Liver (tissue), 3 donors: ENCODE results near the gene SIMC1.
"Not testable (repeated sequence)": the region's sequence is repeated elsewhere in the genome, so short reads cannot be mapped to it uniquely, and the experiment has no call there.

Source experiments
- EGR1 ChIP-seq, 2 donors: IDR thresholded peaks; 2 replicates each; pipeline ENCODE4 v1.6.1; 2016 to 2018; ENCODE audit warnings: antibody characterized with exemption in 2 of 2, low read depth in 2 of 2
- JUND ChIP-seq, 2 donors: IDR thresholded peaks; 2 replicates each; pipeline ENCODE4 v1.6.1; 2016; ENCODE audit warnings: antibody characterized with exemption in 2 of 2
- NR2F2 ChIP-seq: IDR thresholded peaks from 2 replicates; pipeline ENCODE4 v1.6.1; 2016; ENCODE audit warnings: antibody characterized with exemption
- RAD21 ChIP-seq, 2 donors: IDR thresholded peaks; 2 replicates each; pipeline ENCODE4 v1.6.1; 2016; ENCODE audit warnings: antibody characterized with exemption in 2 of 2, mild to moderate bottlenecking in 2 of 2
- RXRA ChIP-seq, 2 donors: IDR thresholded peaks; 2 replicates each; pipeline ENCODE4 v1.6.1; 2017 to 2018; ENCODE audit warnings: antibody characterized with exemption in 2 of 2, mild to moderate bottlenecking in 1 of 2
- YY1 ChIP-seq: IDR thresholded peaks from 2 replicates; pipeline ENCODE4 v1.6.1; 2016; ENCODE audit warnings: antibody characterized with exemption, mild to moderate bottlenecking
- TF ChIP-seq, protein P1 (sequence below): fragments of 150-350 bp; IDR thresholded peaks from 2 replicates; pipeline ENCODE4 v1.5.1; 2017; ENCODE audit warnings: improper control_type of control experiment, low read depth, low read length; ENCODE audit not compliant: missing input control
- TF ChIP-seq, protein P2 (sequence below): IDR thresholded peaks from 2 replicates; pipeline ENCODE4 v1.6.1; 2016; ENCODE audit warnings: antibody characterized with exemption
- TF ChIP-seq, protein P3 (sequence below): IDR thresholded peaks from 2 replicates; pipeline ENCODE4 v1.6.1; 2016; ENCODE audit warnings: antibody characterized with exemption
- TF ChIP-seq, protein P4 (sequence below): IDR thresholded peaks from 2 replicates; pipeline ENCODE4 v1.6.1; 2016; ENCODE audit warnings: antibody characterized with exemption, mild to moderate bottlenecking
- donor health status: healthy.
- donor health status: healthy.

DNA sequence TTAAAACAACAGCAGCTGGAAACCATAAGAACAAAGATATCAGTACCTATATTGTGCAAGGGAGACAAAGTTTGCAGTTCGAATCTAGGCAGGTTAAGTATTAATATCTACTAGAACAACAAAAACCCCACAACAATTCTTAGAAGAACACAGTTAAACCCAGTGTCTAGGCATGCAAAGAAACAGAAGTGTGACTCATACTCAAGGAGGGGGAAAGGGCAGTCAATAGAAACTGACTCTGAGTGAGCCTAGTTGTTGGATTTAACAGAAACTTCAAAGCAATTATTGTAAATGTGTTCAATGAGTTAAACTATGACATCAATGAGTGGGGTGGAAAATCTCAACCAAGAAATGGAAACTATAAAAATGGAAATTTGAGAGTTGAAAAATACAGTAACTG is 28.2 kb downstream of the SIMC1 start:
- TF ChIP-seq, protein P1, sequence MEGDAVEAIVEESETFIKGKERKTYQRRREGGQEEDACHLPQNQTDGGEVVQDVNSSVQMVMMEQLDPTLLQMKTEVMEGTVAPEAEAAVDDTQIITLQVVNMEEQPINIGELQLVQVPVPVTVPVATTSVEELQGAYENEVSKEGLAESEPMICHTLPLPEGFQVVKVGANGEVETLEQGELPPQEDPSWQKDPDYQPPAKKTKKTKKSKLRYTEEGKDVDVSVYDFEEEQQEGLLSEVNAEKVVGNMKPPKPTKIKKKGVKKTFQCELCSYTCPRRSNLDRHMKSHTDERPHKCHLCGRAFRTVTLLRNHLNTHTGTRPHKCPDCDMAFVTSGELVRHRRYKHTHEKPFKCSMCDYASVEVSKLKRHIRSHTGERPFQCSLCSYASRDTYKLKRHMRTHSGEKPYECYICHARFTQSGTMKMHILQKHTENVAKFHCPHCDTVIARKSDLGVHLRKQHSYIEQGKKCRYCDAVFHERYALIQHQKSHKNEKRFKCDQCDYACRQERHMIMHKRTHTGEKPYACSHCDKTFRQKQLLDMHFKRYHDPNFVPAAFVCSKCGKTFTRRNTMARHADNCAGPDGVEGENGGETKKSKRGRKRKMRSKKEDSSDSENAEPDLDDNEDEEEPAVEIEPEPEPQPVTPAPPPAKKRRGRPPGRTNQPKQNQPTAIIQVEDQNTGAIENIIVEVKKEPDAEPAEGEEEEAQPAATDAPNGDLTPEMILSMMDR = not testable (repeated sequence)
- TF ChIP-seq, protein P2, sequence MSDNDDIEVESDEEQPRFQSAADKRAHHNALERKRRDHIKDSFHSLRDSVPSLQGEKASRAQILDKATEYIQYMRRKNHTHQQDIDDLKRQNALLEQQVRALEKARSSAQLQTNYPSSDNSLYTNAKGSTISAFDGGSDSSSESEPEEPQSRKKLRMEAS = not testable (repeated sequence)
- TF ChIP-seq RAD21 (IDR thresholded peaks at IDR 0.05); YY1; RXRA (IDR thresholded peaks at IDR 0.05); EGR1 (IDR thresholded peaks at IDR 0.05; ENCODE audit: low read depth in 2 of 2); NR2F2; JUND (IDR thresholded peaks at IDR 0.05): not testable (repeated sequence)
- TF ChIP-seq, protein P3, sequence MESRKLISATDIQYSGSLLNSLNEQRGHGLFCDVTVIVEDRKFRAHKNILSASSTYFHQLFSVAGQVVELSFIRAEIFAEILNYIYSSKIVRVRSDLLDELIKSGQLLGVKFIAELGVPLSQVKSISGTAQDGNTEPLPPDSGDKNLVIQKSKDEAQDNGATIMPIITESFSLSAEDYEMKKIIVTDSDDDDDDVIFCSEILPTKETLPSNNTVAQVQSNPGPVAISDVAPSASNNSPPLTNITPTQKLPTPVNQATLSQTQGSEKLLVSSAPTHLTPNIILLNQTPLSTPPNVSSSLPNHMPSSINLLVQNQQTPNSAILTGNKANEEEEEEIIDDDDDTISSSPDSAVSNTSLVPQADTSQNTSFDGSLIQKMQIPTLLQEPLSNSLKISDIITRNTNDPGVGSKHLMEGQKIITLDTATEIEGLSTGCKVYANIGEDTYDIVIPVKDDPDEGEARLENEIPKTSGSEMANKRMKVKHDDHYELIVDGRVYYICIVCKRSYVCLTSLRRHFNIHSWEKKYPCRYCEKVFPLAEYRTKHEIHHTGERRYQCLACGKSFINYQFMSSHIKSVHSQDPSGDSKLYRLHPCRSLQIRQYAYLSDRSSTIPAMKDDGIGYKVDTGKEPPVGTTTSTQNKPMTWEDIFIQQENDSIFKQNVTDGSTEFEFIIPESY = not testable (repeated sequence)
- TF ChIP-seq, protein P4, sequence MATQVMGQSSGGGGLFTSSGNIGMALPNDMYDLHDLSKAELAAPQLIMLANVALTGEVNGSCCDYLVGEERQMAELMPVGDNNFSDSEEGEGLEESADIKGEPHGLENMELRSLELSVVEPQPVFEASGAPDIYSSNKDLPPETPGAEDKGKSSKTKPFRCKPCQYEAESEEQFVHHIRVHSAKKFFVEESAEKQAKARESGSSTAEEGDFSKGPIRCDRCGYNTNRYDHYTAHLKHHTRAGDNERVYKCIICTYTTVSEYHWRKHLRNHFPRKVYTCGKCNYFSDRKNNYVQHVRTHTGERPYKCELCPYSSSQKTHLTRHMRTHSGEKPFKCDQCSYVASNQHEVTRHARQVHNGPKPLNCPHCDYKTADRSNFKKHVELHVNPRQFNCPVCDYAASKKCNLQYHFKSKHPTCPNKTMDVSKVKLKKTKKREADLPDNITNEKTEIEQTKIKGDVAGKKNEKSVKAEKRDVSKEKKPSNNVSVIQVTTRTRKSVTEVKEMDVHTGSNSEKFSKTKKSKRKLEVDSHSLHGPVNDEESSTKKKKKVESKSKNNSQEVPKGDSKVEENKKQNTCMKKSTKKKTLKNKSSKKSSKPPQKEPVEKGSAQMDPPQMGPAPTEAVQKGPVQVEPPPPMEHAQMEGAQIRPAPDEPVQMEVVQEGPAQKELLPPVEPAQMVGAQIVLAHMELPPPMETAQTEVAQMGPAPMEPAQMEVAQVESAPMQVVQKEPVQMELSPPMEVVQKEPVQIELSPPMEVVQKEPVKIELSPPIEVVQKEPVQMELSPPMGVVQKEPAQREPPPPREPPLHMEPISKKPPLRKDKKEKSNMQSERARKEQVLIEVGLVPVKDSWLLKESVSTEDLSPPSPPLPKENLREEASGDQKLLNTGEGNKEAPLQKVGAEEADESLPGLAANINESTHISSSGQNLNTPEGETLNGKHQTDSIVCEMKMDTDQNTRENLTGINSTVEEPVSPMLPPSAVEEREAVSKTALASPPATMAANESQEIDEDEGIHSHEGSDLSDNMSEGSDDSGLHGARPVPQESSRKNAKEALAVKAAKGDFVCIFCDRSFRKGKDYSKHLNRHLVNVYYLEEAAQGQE = not testable (repeated sequence)
